ENCODE data around the gene HMGN3. TPM values are rescaled to one million over a fixed set of nuclear protein-coding genes. Genes with fewer than 3 reads are reported as not detected.
"Not testable (repeated sequence)": the region's sequence is repeated elsewhere in the genome, so short reads cannot be mapped to it uniquely, and the experiment has no call there.

HMGN3 gene
- 148 TPM for total RNA-seq
- long read RNA-seq, transcript HMGN3-202 (6 exons, 872 nt), result minor isoform, 10 of 200 reads
- long read RNA-seq, transcript HMGN3-203 (7 exons, 1,010 nt), result minor isoform, 9 of 200 reads
- long read RNA-seq, transcript HMGN3-201 (6 exons, 831 nt), result major isoform, 31 of 200 reads
- long read RNA-seq, partial matches to known transcripts, result 25 of 200 reads
- long read RNA-seq, other reads (novel, unspliced or antisense), result 125 of 200 reads

DNA sequence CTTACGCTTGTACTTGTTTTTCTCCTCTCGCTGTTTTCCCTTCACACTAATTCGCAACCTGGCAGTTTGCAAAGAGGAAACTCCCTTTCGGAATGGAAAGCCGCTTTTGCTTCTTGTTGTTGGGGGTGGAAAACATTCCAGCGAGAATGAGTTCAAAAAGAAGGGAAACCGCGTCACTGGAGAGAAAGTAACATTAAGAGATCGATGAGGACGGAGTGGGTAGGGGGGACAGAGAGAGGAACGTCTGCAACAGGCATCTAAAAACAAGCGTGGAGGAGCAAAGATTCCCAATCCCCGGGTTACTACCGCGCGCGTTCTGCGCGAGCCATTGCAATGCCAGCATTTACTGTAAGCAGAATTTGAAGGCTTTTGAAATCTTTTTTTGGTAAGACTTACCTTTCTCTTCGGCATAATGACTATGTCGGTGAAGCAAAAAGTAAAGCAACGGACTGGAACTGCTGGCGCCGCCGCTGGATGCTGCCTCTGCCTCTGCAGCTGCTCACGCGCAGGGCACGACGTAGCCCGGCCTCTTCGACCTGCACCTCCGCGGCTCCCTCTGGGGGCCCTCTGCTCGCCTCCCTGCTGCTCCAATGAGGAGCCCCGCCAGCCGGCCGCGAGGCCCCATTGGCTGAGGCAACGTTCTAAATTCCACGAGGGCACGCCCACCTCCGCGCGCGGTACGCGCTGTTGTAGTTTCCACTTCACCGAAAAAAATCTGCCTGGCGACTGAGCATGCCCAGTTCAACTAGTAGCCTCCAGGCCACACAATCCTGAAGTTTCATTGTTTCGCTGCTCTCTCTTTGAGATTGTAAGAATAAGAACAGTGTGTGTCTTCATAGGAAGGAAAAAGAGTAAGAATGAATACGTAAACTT, at the start of gene HMGN3:
Gene HMGN3 (minus strand): TSS at position 533 of the 873 bp plus-strand sequence.
- ATAC-seq (ENCODE audit: poor library complexity), result peak; percentile 97
- intact Hi-C loops (cut with DNase I), result loop anchor here (5.0 kb wide), 1 partner anchor 157 kb away; the partner anchor contains the start of gene PHIP
- DNase-seq, result peak; percentile 99

DNA sequence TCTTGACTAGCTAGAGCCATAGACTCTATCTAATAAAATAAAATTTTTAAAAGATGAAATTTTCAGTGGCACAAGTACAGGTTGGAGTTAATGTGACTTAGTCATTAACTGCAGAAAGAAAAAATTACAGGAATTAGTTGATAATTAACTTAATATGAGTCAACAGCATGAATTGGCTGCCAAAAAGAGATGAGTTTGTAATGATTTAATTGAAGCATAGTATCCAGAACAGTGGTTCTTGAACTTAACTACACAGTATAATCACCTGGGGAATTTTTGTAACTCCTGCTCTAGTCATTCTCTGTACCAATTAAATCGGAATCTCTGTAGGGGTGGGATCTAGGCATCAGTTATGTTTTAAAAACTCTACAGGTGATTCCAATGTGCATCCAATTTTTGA, 46.3 kb upstream of the HMGN3 start:
- intact Hi-C loops (cut with DNase I), result no loop called here
- ATAC-seq (ENCODE audit: poor library complexity) (no peak), DNase-seq (no peak)

DNA sequence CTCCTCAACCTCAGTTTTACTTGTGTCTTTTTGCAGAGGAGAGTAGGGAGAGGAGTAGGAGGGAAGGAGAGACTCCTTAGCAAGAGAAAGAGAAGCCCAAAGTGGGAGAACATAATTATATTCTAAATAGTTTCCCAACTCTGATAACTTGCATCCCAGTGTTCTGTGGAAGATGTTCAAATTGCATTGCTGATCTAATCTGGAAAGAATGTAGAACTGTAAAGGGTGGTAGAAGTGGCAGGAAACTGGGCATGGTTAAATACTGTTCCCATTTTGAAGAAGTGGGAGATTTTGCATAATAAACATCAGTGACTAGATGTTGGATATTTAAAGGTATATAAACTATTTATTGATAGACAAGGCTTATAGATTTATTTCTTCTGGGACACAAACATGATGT, 42.6 kb upstream of the HMGN3 start:
- ATAC-seq (ENCODE audit: poor library complexity) (no peak), DNase-seq (no peak)
- intact Hi-C loops (cut with DNase I), result no loop called here

DNA sequence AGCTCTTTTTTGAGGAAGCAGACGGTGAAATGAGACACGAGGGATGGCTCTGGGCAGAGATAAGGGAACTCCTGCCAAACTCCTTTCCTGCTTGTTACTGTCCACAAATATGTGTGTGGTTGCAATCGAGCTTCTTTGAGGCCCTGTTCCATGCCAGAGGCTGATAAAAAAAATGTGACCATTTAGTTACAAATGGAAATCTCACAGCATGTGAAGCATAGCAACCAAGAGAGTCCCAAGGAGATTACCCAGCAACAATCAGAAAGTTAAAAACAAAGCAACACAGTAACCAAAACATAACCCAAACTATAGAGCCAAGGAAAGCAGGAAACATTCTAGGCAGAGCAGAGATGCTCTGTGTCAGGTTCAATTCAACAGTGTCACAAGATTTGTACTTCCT, 35.4 kb upstream of the HMGN3 start:
- no peak for DNase-seq
- peak; percentile 94 for ATAC-seq (ENCODE audit: poor library complexity)
- intact Hi-C loops (cut with DNase I), result no loop called here

DNA sequence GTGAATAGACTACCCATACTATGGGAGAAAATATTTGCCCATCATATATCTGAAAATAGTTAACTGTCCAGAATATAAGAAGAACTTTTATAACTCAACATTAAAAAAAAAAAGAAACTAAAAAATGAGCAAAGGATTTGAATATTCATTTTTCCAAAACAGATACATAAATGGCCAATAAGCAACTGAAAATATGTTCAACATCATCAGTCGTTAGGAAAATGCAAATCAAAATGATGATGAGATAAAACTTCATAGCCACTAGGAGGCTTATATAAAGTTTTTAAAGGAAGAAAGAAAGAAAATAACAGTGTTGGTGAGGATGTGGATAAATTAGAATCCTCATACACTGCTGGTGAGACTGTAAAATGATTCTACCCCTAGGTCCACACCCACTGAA, 32.6 kb upstream of the HMGN3 start:
- ATAC-seq (ENCODE audit: poor library complexity) (no peak), DNase-seq (no peak)
- intact Hi-C loops (cut with DNase I), result no loop called here

DNA sequence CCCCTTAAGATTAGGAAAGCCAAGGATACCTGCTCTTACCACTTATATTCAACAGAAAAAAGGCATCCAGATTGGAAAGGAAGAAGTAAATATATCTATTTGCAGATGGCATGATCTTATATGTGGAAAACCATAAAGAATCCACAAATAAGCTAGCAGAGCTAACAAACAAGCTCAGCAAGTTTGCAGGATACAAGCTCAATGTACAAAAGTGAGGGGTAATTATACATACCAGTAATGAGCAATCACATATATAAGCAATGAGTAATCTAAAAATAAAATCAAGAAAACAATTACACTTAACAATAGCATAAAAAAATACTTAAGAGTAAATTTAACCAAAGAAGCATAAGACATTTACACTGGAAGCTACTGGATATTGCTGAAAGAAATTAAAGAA, 31.6 kb upstream of the HMGN3 start:
- intact Hi-C loops (cut with DNase I), result no loop called here
- no peak for DNase-seq
- ATAC-seq (ENCODE audit: poor library complexity), result no peak

DNA sequence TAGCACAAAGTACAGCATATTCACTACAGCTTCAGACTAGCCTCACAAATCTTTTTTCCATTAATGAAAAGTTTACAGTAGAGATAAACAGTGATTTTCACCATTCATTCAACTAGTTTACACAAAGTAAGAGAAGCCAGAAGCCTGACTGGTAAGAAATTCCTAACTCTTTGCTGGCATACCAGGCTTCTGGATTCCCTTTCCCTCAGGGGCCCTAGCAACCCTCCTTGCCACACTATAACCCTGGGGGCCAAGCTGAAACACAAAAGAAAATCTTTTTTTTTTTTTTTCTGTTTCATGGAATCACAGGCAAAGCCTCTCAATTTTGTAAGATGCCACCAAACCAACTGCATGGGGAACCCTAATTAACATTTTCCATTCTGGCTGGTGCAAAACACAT, 28.9 kb upstream of the HMGN3 start:
- intact Hi-C loops (cut with DNase I), result no loop called here
- no peak for ATAC-seq (ENCODE audit: poor library complexity)
- DNase-seq, result no peak

DNA sequence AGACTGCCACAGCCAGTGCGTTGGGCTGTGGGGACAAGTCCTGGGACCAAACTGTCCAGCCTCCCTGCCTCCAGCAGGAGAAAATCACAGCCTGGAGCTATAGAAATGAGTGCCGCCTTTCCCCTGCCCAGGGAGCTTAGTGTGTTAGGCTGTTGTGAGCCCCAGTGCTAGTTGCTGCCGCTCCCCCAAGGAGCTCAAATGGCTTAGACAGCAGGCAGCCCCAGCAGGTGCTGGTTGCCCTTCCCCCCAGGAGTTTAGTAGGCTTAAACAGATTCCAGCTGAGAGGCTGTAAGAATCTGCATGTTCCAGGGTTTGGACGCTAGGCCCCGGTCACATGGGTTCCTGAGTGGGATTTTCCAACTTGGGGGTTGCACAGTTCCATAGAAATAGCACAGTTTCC, 27.2 kb upstream of the HMGN3 start:
- intact Hi-C loops (cut with DNase I), result no loop called here
- DNase-seq (no peak), ATAC-seq (ENCODE audit: poor library complexity) (no peak)

DNA sequence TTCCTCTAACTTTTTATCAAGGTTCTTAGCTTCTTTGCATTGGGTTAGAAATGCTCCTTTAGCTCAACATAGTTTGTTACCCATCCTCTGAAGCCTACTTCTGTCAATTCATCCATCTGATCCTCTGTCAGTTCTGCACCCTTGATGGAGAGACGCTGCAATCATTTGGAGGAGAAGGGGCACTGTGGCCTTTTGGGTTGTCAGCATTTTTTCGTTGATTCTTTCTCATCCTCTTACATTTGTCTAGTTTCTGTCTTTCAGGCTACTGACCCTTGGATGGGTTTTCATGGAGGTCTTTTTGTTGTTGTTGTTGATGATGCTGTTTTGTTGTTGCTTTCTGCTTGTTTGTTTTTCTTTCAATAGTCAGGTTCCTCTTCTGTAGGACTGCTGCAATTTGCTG, 26.3 kb upstream of the HMGN3 start:
- intact Hi-C loops (cut with DNase I), result no loop called here
- no peak for DNase-seq
- ATAC-seq (ENCODE audit: poor library complexity), result no peak

DNA sequence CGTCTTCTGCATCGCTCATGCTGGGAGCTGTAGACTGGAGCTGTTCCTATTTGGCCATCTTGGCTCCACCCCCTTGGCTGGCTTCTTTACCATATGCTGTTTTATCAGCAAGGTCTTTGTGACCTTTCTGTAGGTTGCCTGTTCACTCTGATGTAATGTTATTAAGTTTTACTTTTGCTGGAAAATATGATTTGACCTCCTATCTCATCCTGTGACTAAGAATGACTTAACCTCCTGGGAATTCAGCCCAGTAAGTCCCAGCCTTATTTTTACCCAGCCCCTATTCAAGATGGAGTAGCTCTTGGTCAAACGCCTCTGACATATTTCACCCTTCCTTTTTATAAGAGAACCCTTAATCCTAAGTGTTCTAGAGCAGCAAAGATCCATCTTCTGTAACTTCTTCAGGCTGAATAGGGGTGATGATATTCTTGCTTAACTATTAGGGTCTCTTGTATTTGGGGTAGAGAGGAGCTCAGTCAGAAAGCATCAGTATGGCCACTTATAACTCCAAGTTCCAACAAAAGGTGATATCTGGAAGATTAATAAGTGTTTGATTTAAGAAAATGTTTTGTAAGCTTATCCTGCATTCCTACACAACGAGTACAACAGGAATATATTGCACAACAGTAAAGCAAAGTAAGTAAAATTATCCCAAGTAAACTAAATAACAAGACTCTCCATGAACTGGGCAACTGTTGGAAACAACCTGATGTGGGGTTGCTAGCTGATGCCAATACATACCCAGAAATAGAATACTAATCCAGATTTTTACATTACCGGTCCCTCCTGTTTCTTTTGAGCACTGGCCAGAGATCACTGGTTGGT, 23.1 kb upstream of the HMGN3 start:
- intact Hi-C loops (cut with DNase I), result no loop called here
- DNase-seq (no peak), ATAC-seq (ENCODE audit: poor library complexity) (no peak)

DNA sequence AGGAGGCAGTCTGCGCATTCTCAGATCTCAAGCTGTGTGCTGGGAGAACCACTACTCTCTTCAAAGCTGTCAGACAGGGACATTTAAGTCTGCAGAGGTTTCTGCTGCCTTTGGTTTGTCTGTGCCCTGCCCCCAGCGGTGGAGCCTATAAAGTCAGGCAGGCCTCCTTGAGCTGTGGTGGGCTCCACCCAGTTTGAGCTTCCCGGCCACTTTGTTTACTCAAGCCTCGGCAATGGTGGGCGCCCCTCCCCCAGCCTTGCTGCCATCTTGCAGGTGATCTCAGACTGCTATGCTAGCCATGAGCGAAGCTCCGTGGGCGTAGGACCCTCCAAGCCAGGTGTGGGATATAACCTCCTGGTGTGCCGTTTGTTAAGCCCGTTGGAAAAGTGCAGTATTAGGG, 22.3 kb upstream of the HMGN3 start:
- DNase-seq; intact Hi-C loops (cut with DNase I); ATAC-seq (ENCODE audit: poor library complexity): not testable (repeated sequence)

DNA sequence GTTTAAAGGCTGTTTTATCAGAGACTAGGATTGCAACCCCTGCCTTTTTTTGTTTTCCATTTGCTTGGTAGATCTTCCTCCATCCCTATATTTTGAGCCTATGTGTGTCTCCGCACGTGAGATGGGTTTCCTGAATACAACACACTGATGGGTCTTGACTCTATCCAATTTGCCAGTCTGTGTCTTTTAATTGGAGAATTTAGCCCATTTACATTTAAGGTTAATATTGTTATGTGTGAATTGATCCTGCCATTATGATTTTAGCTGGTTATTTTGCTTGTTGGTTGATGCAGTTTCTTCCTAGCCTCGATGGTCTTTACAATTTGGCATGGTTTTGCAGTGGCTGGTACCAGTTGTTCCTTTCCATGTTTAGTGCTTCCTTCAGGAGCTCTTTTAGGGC, 20.6 kb upstream of the HMGN3 start:
- intact Hi-C loops (cut with DNase I); ATAC-seq (ENCODE audit: poor library complexity); DNase-seq: not testable (repeated sequence)

DNA sequence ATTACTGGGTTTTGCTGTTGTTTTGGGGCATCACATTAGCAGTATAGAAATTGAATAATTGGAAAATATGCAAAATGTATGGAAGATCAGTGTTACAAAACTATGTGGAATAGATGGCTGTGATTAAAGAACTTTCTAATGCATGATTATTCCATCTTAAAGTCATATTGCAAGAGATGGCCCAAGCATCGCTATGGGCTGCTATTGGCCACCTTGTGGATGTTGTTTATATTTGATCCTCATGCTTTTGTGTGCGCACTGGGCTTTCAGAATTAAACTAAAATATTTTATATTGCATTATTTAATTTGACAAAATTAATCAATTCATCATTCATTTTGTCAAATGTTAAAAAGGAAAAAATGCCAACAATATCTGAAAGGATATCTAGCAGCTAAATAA, 16.1 kb upstream of the HMGN3 start:
- DNase-seq, result no peak
- ATAC-seq (ENCODE audit: poor library complexity), result no peak
- intact Hi-C loops (cut with DNase I), result no loop called here

DNA sequence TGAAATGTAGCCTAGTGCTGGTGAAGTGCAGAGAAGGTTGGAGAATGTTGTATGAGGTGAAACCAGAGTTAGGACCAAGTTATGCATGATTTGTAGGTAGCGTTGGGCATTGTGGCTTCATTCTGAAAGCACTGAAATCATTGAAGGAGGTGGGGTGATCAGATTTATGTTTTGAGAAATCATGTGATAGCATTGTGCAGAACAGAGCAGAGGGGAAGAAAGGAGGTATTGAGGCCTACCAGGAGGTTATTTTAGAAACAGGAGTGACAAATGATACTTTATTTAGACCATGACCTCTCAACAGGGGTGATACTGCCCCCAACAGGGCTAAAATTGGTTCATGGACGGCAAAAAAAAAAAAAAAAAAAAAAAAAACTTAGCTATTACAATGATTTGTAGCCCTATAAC, 15.6 kb upstream of the HMGN3 start:
- no peak for DNase-seq
- intact Hi-C loops (cut with DNase I), result no loop called here
- peak; percentile 62 for ATAC-seq (ENCODE audit: poor library complexity)

DNA sequence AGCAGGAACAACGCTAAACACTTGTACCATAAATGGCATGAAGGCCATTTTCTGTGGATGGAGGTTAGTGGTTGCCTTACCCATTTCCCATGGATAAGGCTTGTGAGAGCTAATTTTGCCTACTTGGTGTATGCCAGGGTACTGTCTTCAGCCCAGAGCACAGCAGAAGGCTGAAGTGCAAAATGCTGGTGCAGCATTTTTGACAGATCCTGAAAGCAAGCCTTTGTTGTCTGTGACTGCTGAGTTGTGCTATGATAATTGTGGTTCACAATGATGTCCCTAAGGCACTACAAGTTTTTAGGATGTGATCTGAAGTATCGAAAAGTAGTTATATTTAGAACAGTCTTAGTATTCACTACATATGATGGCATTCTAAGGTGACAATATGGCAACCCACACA, 14.7 kb upstream of the HMGN3 start:
- intact Hi-C loops (cut with DNase I), result no loop called here
- ATAC-seq (ENCODE audit: poor library complexity) (no peak), DNase-seq (no peak)

DNA sequence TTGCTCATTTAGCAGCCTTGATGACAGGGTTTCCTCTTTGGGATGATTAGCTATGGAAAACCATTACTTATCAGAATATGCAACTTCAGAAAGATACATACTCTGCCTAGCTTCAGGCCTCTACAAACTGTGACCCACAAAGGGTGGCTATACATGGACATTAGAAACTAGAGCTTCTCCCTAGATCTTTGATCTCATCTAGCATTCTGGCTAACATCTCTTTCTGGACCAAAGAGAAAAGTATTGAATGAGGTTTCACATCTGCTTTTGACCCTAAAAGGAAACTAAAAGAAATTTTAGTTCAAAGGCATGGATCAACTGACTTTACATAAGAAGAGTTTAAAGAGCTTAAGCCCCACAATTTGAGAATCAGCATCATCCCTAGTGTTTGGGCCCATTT, 12.4 kb upstream of the HMGN3 start:
- intact Hi-C loops (cut with DNase I), result no loop called here
- ATAC-seq (ENCODE audit: poor library complexity) (no peak), DNase-seq (no peak)

DNA sequence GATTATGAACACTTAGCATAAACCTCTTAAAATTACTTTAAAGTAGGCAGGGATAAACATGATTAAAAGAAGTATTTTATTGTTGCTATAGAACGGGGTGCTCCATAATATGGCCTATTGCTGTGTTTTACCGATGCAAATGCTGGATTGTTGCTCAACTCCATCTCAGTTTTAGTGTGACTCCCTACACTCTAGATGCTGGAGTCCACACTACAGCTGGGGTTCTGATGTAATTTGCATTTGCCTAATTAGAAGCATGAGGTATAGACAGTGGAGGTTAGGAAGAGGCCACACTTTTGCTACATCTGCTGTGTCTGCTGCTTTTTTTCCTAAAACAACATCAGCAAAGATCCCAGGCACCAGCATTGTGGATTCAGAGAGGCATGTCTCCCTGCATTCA, 6.7 kb upstream of the HMGN3 start:
- intact Hi-C loops (cut with DNase I), result no loop called here
- ATAC-seq (ENCODE audit: poor library complexity) (no peak), DNase-seq (no peak)

DNA sequence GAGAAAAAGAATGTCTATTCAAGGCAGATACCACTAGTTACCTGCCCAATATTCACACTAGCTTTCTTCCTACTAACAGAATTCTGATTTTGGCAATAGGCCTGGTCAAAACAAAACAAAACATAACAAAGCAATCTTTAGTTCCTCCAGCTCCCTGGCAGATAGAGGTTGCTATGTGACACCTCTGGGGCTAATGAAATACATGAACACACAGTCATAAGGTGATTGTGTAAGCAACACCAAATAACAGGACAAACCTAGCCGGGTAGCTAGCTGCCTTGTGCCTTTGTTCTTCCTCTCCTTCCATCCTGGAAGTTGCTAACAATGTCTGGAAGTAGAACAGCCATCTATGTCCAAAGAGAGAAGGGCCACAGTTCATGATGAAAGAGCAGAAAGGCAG, 6.0 kb upstream of the HMGN3 start:
- intact Hi-C loops (cut with DNase I), result no loop called here
- no peak for DNase-seq
- ATAC-seq (ENCODE audit: poor library complexity), result peak; percentile 86

DNA sequence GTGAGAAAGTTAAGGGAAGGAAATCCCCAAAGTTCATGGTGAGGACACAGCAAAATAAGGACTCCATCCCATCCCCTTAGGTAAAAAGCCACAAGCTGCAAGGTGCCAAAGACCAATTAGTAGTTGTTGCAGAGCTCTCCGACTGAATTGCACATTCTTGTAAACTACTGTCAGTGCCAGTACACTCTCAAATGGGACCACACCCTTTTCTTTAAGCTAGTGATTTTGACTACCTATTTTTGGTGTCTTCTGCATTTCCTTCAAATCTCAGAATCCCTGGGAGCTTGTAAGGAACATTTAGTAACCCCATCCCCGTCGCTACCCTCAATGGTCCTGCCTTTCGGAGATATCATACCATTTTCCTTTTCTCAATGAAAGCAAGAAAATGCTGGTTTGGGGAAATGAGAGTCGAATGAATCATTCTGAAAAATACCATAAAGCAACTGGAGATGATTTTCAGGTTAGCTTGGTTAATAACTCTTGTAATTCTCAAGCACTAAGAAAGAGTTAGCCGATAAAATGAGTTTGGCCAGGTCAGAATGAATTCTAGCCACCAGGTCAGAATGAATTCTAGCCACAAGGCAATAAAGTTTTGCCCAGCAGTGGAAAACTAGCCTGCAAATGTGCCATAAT, 5.2 kb upstream of the HMGN3 start:
- ATAC-seq (ENCODE audit: poor library complexity) (no peak), DNase-seq (no peak)
- intact Hi-C loops (cut with DNase I), result no loop called here
